ENCODE measurements around the gene TSC22D2.

DNA sequence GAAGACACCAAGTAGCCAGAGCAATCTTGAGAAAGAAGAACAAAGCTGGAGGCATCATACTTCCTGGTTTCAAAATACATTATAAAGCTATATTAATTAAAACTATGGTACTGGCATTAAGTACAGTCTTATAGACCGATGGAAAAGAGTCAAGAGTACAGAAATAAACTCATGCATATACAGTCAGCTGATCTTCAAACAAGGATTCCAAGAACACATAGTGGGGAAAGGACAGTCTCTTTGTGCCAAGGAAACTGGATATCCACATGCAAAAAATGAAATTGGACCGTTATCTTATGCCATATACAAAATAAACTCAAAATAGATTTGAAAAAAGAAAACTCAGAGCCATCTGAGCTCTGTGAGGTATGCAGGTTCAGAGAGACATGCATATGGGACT, 80.8 kb downstream of the TSC22D2 start:
- TF ChIP-seq, protein P1, sequence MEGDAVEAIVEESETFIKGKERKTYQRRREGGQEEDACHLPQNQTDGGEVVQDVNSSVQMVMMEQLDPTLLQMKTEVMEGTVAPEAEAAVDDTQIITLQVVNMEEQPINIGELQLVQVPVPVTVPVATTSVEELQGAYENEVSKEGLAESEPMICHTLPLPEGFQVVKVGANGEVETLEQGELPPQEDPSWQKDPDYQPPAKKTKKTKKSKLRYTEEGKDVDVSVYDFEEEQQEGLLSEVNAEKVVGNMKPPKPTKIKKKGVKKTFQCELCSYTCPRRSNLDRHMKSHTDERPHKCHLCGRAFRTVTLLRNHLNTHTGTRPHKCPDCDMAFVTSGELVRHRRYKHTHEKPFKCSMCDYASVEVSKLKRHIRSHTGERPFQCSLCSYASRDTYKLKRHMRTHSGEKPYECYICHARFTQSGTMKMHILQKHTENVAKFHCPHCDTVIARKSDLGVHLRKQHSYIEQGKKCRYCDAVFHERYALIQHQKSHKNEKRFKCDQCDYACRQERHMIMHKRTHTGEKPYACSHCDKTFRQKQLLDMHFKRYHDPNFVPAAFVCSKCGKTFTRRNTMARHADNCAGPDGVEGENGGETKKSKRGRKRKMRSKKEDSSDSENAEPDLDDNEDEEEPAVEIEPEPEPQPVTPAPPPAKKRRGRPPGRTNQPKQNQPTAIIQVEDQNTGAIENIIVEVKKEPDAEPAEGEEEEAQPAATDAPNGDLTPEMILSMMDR (IDR thresholded peaks at IDR 0.05; ENCODE audit: extremely low read depth in 1 of 2, insufficient read depth in 1 of 2, low read depth in 1 of 2, low read length in 2 of 2), result no peak
- TF ChIP-seq POLR2A (IDR thresholded peaks at IDR 0.05; ENCODE audit: low read depth, low read length), result no peak
- no peak for TF ChIP-seq MAX (IDR thresholded peaks at IDR 0.05; ENCODE audit: insufficient read depth, insufficient read length)
- no peak for TF ChIP-seq EZH2 (IDR thresholded peaks at IDR 0.05; ENCODE audit: borderline replicate concordance, low read depth, low read length, severe bottlenecking)

All from endothelial cell of umbilical vein (primary cell).